GM13976 (cell line): Measurements from ENCODE around the gene DHCR24.

Experiments
- DNase-seq: peaks from one replicate; pipeline ENCODE4 v3.0.0; 2012; ENCODE audit warnings: low spot score
- CTCF ChIP-seq: IDR thresholded peaks from 2 replicates; pipeline ENCODE4 v1.5.1; 2012; ENCODE audit warnings: borderline replicate concordance, mild to moderate bottlenecking; ENCODE audit not compliant: insufficient read depth; ENCODE audit errors: extremely low read depth, missing control alignments, control extremely low read depth
- in situ Hi-C: fragments of 300-500 bp; cut with MboI; formaldehyde crosslinking; loops from one replicate; pipeline ENCODE4 v1.12.0; 2022; ENCODE audit warnings: low sequenced_read_pairs, mixed read lengths, inconsistent platforms; ENCODE audit not compliant: unreplicated experiment

Gene DHCR24

DNA sequence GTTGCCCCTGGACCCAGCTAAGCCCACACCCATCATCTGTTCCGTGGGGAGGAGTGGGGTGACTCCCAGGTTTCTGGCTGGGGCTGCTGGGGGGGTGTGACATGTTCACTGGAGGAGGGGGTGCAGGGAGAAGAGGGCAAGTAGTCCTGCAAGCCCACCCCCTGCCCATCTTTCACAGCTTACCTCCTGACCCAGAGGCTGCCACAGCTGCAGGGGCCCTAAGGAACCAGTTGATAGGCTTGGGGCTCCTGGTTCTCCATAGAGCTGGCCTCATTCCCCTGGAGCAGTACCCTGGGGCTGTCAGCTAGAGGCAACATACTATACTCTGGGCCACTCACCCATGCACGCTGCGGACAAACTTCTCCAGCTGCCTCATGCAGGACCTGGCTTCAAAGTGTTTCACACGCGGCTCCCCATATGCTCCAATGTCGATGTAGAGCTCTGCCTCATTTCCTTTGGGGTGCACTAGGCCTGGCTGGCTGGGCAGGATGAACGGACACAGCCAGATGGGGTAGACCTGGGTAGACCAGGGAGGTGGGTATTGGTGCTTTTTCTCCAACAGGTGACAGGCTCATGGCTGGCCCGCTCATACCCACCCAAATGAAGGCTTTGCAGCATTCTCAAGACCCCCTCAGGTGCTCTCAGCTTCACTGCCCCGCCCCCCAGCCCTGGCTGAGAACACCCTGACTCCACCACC, 33.8 kb downstream of the DHCR24 start:
- in situ Hi-C loops: no loop called here
- no peak for DNase-seq
- no peak for TF ChIP-seq CTCF

- no peak for TF ChIP-seq CTCF
- in situ Hi-C loops: no loop called here
Measured at GRCh38 chr1:54851936-54852524, 35.0 kb downstream of the DHCR24 start.

DNA sequence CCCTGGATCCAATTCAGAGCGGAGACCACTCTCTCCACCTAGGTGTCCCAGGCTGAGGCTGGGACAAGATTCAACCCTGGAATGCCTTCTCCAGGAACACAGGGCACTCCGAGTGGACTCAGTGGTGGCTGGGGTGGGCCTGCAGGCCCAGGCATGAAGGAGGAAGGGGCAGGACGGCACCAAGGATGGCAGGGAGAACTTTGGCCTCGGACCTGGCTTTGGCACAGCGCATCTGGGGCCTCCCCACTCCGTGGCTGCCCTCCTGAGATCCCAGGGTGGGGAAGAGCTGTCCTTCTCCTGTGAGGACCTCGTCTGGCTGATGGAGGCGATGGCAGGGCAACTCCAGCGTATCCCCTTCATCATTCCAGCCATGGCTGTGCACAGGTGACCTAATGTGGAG, 35.6 kb downstream of the DHCR24 start:
- DNase-seq: no peak
- TF ChIP-seq CTCF: no peak
- in situ Hi-C loops: no loop called here

More at GRCh38 chr1:54851936-54852524, 35.0 kb downstream of the DHCR24 start:
- no peak for DNase-seq

DNA sequence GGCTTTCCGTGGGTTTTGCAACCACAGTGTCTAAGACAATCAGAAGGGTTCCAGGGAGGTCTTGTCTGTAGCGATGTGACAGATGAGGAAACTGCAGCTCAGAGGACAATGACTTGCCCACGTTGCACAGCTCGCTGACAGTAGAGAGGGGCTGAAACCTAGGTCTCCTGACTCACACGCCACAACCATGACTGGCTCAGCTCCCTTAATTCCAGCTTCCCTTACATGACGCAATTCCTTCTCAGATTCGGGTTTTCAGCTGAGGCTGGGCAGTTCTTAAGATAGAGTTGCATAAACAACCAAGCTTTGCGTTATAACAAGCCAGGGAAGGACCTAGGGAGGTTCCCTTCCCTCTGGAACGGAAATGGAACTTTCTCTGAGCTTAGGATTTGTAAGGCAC, 36.3 kb downstream of the DHCR24 start:
- no peak for DNase-seq
- in situ Hi-C loops: no loop called here
- no peak for TF ChIP-seq CTCF

GRCh38 chr1:54850069-54850730, 36.8 kb downstream of the DHCR24 start:
- DNase-seq: no peak
- in situ Hi-C loops: no loop called here
- no peak for TF ChIP-seq CTCF

DNA sequence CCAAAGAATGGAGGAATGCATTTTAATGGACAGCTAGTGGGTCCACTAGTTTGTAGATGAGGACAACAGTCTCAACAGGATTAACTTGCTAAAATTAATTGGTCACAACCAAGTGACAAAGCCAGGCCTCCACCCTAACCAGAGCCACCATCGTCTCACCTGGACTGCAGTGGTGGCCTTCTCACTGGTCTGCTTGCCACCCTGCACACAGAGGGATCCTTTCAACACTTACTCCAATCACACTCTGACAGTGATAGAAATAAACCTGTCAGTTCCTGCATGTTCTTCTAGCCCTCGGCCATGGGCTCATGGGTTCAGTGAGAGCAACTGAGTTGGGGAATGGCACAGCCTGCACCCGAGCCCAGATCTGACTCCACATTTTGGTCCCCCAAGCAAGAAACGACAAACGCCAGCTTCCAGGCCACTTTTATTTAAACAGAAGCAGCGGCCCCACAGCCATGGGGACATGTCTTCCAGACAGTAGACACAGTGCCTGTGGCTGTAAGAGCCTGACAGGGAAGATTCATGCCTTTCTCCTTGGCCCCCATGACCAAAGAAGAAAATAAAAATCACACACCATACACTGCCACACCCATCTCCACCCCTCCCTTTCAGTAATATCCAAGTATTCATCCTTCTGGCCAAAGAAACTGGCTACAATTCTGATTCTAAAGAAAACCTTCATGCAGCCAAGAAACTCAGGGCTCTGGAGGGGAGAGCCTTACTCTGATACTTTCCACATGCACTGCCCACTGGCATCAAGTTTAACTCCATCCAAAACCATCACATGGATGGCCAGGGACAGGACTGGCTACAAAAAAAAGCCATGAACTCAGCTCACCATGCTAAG, 37.6 kb downstream of the DHCR24 start:
- no peak for TF ChIP-seq CTCF
- in situ Hi-C loops: no loop called here
- DNase-seq: no peak
